Gastroesophageal sphincter (tissue), 3 donors: ENCODE results near the gene CLIP1.

ENCODE experiments used
- POLR2A ChIP-seq, 2 donors: fragments of 450-650 bp; IDR thresholded peaks; one replicate each; pipeline ENCODE4 v1.6.1; 2017; ENCODE audit warnings: antibody characterized with exemption in 2 of 2, mild to moderate bottlenecking in 2 of 2, moderate library complexity in 1 of 2
- POLR2AphosphoS5 ChIP-seq: sonication (generic); formaldehyde crosslinking; IDR thresholded peaks from one replicate; pipeline ENCODE4 v1.6.1; 2017; ENCODE audit warnings: antibody characterized with exemption
- TF ChIP-seq, protein P1 (sequence below), 4 experiments: fragments of 200-600 bp in 2 of 4; fragments of 450-650 bp in 2 of 4; sonication (generic) in 1 of 4; IDR thresholded peaks; one replicate each; pipeline ENCODE4 v1.5.1; 2017 to 2019; ENCODE audit warnings: antibody characterized with exemption in 4 of 4, mild to moderate bottlenecking in 2 of 4, moderate library complexity in 2 of 4

- TF ChIP-seq, protein P1, sequence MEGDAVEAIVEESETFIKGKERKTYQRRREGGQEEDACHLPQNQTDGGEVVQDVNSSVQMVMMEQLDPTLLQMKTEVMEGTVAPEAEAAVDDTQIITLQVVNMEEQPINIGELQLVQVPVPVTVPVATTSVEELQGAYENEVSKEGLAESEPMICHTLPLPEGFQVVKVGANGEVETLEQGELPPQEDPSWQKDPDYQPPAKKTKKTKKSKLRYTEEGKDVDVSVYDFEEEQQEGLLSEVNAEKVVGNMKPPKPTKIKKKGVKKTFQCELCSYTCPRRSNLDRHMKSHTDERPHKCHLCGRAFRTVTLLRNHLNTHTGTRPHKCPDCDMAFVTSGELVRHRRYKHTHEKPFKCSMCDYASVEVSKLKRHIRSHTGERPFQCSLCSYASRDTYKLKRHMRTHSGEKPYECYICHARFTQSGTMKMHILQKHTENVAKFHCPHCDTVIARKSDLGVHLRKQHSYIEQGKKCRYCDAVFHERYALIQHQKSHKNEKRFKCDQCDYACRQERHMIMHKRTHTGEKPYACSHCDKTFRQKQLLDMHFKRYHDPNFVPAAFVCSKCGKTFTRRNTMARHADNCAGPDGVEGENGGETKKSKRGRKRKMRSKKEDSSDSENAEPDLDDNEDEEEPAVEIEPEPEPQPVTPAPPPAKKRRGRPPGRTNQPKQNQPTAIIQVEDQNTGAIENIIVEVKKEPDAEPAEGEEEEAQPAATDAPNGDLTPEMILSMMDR (IDR thresholded peaks at IDR 0.05): no peak
- TF ChIP-seq POLR2A (IDR thresholded peaks at IDR 0.05) (no peak), POLR2AphosphoS5 (no peak)
Measured at GRCh38 chr12:122363782-122364181, 58.7 kb downstream of the CLIP1 start.
